Astrocyte (in vitro differentiated cells and primary cell): Measurements from ENCODE around the gene RBBP8NL.

Experiments
- CTCF ChIP-seq: IDR thresholded peaks from 2 replicates; pipeline ENCODE4 v1.5.1; 2011; ENCODE audit warnings: low read depth, mild to moderate bottlenecking, inconsistent platforms, low read length, moderate library complexity; ENCODE audit not compliant: insufficient read depth
- EZH2 ChIP-seq: IDR thresholded peaks from 2 replicates; pipeline ENCODE4 v1.6.1; 2012; ENCODE audit warnings: mild to moderate bottlenecking, low read length, inconsistent platforms; ENCODE audit not compliant: insufficient read depth

- TF ChIP-seq CTCF (no peak), EZH2 (no peak)
These were observed 34.5 kb upstream of the RBBP8NL start for GRCh38 chr20:62461834-62462233.
